Measurements from ENCODE around the gene COPA. TPM values are rescaled to one million over a fixed set of nuclear protein-coding genes. Genes with fewer than 3 reads are reported as not detected.

Gene COPA
- total RNA-seq, 1 donor from 2014 or later: 125 TPM

GRCh38 chr1:160357286-160358002 lies 14.4 kb upstream of the COPA start:
- H3K27ac Mint-ChIP-seq: no peak overlapping the region
- H3K27me3 Mint-ChIP-seq: no peaks in the 10 kb centered on the region
- DNase-seq: no peak
- H3K4me3 Mint-ChIP-seq: no peak overlapping the region
- H3K4me1 Mint-ChIP-seq: no peaks in the 10 kb centered on the region
- intact Hi-C loops (cut with micrococcal nuclease): no loop called here
- peaks cover 66% of the 10 kb centered on the region for H3K36me3 Mint-ChIP-seq (ENCODE audit: low read depth)
- H3K9me3 Mint-ChIP-seq: no peaks in the 10 kb centered on the region

GRCh38 chr1:160354388-160354985 lies 11.4 kb upstream of the COPA start:
- peaks cover 73% of the 10 kb centered on the region for H3K36me3 Mint-ChIP-seq (ENCODE audit: low read depth)
- peaks cover 4% of the 10 kb centered on the region for H3K4me1 Mint-ChIP-seq
- H3K4me3 Mint-ChIP-seq: no peak overlapping the region
- no peaks in the 10 kb centered on the region for H3K9me3 Mint-ChIP-seq
- H3K27ac Mint-ChIP-seq: no peak overlapping the region
- DNase-seq: peak; percentile 70
- no peaks in the 10 kb centered on the region for H3K27me3 Mint-ChIP-seq
- intact Hi-C loops (cut with micrococcal nuclease): loop anchor here (2.0 kb wide), 1 partner anchor 22 kb away; no protein-coding TSS in a partner anchor

GRCh38 chr1:160353223-160353622 lies 10.2 kb upstream of the COPA start:
- H3K4me3 Mint-ChIP-seq: no peak overlapping the region
- H3K27ac Mint-ChIP-seq: no peak overlapping the region
- DNase-seq: no peak
- H3K4me1 Mint-ChIP-seq: peaks cover 5% of the 10 kb centered on the region
- no peaks in the 10 kb centered on the region for H3K27me3 Mint-ChIP-seq
- intact Hi-C loops (cut with micrococcal nuclease): no loop called here
- peaks cover 70% of the 10 kb centered on the region for H3K36me3 Mint-ChIP-seq (ENCODE audit: low read depth)
- no peaks in the 10 kb centered on the region for H3K9me3 Mint-ChIP-seq

- intact Hi-C loops (cut with micrococcal nuclease): no loop called here
- no peak for DNase-seq
- Mint-ChIP-seq H3K4me1 (peaks cover 5% of the 10 kb centered on the region), H3K27ac (no peak overlapping the region), H3K4me3 (no peak overlapping the region), H3K9me3 (no peaks in the 10 kb centered on the region), H3K36me3 (ENCODE audit: low read depth) (peaks cover 66% of the 10 kb centered on the region), H3K27me3 (no peaks in the 10 kb centered on the region)
Observed at GRCh38 chr1:160352555-160352954, 9.5 kb upstream of the COPA start.

- no peaks in the 10 kb centered on the region for H3K27me3 Mint-ChIP-seq
- peaks cover 11% of the 10 kb centered on the region for H3K4me1 Mint-ChIP-seq
- peaks cover 62% of the 10 kb centered on the region for H3K36me3 Mint-ChIP-seq (ENCODE audit: low read depth)
- H3K9me3 Mint-ChIP-seq: no peaks in the 10 kb centered on the region
- DNase-seq: no peak
- no peak overlapping the region for H3K27ac Mint-ChIP-seq
- intact Hi-C loops (cut with micrococcal nuclease): no loop called here
- H3K4me3 Mint-ChIP-seq: no peak overlapping the region
Observed at GRCh38 chr1:160351629-160352028, 8.6 kb upstream of the COPA start.

- intact Hi-C loops (cut with micrococcal nuclease): no loop called here
- Mint-ChIP-seq H3K4me3 (no peak overlapping the region), H3K9me3 (no peaks in the 10 kb centered on the region), H3K4me1 (peaks cover 19% of the 10 kb centered on the region), H3K27me3 (no peaks in the 10 kb centered on the region), H3K36me3 (ENCODE audit: low read depth) (peaks cover 38% of the 10 kb centered on the region), H3K27ac (no peak overlapping the region)
- no peak for DNase-seq
Observed at GRCh38 chr1:160346958-160347357, 3.9 kb upstream of the COPA start.

- Mint-ChIP-seq H3K27me3 (no peaks in the 10 kb centered on the region), H3K9me3 (no peaks in the 10 kb centered on the region), H3K4me1 (peaks cover 23% of the 10 kb centered on the region), H3K36me3 (ENCODE audit: low read depth) (peaks cover 38% of the 10 kb centered on the region), H3K4me3 (no peak overlapping the region), H3K27ac (no peak overlapping the region)
- no peak for DNase-seq
- intact Hi-C loops (cut with micrococcal nuclease): no loop called here
Observed at GRCh38 chr1:160346463-160346862, 3.4 kb upstream of the COPA start.

- DNase-seq: no peak
- intact Hi-C loops (cut with micrococcal nuclease): loop anchor here (5.0 kb wide), 2 partner anchors 267 to 337 kb away; no protein-coding TSS in a partner anchor
- Mint-ChIP-seq H3K4me3 (peak overlapping the region; percentile 96), H3K9me3 (no peaks in the 10 kb centered on the region), H3K27ac (no peak overlapping the region), H3K36me3 (ENCODE audit: low read depth) (peaks cover 33% of the 10 kb centered on the region), H3K27me3 (no peaks in the 10 kb centered on the region), H3K4me1 (peaks cover 36% of the 10 kb centered on the region)
Observed at GRCh38 chr1:160344936-160345335, 1.9 kb upstream of the COPA start.

GRCh38 chr1:160344241-160344640 lies 1.2 kb upstream of the COPA start:
- peak overlapping the region; percentile 96 for H3K4me3 Mint-ChIP-seq
- H3K4me1 Mint-ChIP-seq: peaks cover 34% of the 10 kb centered on the region
- intact Hi-C loops (cut with micrococcal nuclease): loop anchor here (5.0 kb wide), 2 partner anchors 268 to 338 kb away; no protein-coding TSS in a partner anchor
- no peaks in the 10 kb centered on the region for H3K27me3 Mint-ChIP-seq
- H3K36me3 Mint-ChIP-seq (ENCODE audit: low read depth): peaks cover 33% of the 10 kb centered on the region
- H3K9me3 Mint-ChIP-seq: no peaks in the 10 kb centered on the region
- peak overlapping the region; percentile 97 for H3K27ac Mint-ChIP-seq
- DNase-seq: no peak

GRCh38 chr1:160342526-160342925 lies 524 bp downstream of the COPA start:
- intact Hi-C loops (cut with micrococcal nuclease): loop anchor here (2.0 to 5.0 kb wide), 3 partner anchors 80 to 340 kb away; partner anchors contain the start of gene DCAF8
- peak; percentile 74 for DNase-seq
- H3K27ac Mint-ChIP-seq: peak overlapping the region; percentile 97
- peak overlapping the region; percentile 96 for H3K4me3 Mint-ChIP-seq
- H3K4me1 Mint-ChIP-seq: peaks cover 44% of the 10 kb centered on the region
- no peaks in the 10 kb centered on the region for H3K9me3 Mint-ChIP-seq
- no peaks in the 10 kb centered on the region for H3K27me3 Mint-ChIP-seq
- H3K36me3 Mint-ChIP-seq (ENCODE audit: low read depth): peaks cover 41% of the 10 kb centered on the region

GRCh38 chr1:160340866-160341265 lies 2.2 kb downstream of the COPA start:
- peaks cover 37% of the 10 kb centered on the region for H3K4me1 Mint-ChIP-seq
- H3K9me3 Mint-ChIP-seq: no peaks in the 10 kb centered on the region
- intact Hi-C loops (cut with micrococcal nuclease): loop anchor here (5.0 kb wide), 2 partner anchors 271 to 341 kb away; no protein-coding TSS in a partner anchor
- peaks cover 44% of the 10 kb centered on the region for H3K36me3 Mint-ChIP-seq (ENCODE audit: low read depth)
- H3K4me3 Mint-ChIP-seq: peak overlapping the region; percentile 96
- DNase-seq: no peak
- H3K27me3 Mint-ChIP-seq: no peaks in the 10 kb centered on the region
- no peak overlapping the region for H3K27ac Mint-ChIP-seq

GRCh38 chr1:160340146-160340545 lies 2.9 kb downstream of the COPA start:
- intact Hi-C loops (cut with micrococcal nuclease): loop anchor here (5.0 kb wide), 2 partner anchors 272 to 342 kb away; no protein-coding TSS in a partner anchor
- Mint-ChIP-seq H3K9me3 (no peaks in the 10 kb centered on the region), H3K4me1 (peaks cover 37% of the 10 kb centered on the region), H3K4me3 (no peak overlapping the region), H3K36me3 (ENCODE audit: low read depth) (peaks cover 44% of the 10 kb centered on the region), H3K27ac (no peak overlapping the region), H3K27me3 (no peaks in the 10 kb centered on the region)
- DNase-seq: peak; percentile 40

GRCh38 chr1:160338580-160338979 lies 4.5 kb downstream of the COPA start:
- DNase-seq: no peak
- Mint-ChIP-seq H3K4me3 (no peak overlapping the region), H3K4me1 (peaks cover 33% of the 10 kb centered on the region), H3K9me3 (no peaks in the 10 kb centered on the region), H3K36me3 (ENCODE audit: low read depth) (peaks cover 48% of the 10 kb centered on the region), H3K27ac (peak overlapping the region; percentile 10), H3K27me3 (no peaks in the 10 kb centered on the region)
- intact Hi-C loops (cut with micrococcal nuclease): no loop called here

GRCh38 chr1:160332516-160332915 lies 10.5 kb downstream of the COPA start:
- no peak for DNase-seq
- Mint-ChIP-seq H3K9me3 (no peaks in the 10 kb centered on the region), H3K4me3 (no peak overlapping the region), H3K36me3 (ENCODE audit: low read depth) (peaks cover 57% of the 10 kb centered on the region), H3K27me3 (no peaks in the 10 kb centered on the region), H3K4me1 (no peaks in the 10 kb centered on the region), H3K27ac (no peak overlapping the region)
- intact Hi-C loops (cut with micrococcal nuclease): no loop called here
